RKO (cell line): ENCODE measurements around the gene GPR155.

Source experiments
- DNase-seq: peaks from one replicate; pipeline ENCODE4 v3.0.0-alpha.2; 2016; ENCODE audit warnings: low spot score

The GPR155 gene, protein sequence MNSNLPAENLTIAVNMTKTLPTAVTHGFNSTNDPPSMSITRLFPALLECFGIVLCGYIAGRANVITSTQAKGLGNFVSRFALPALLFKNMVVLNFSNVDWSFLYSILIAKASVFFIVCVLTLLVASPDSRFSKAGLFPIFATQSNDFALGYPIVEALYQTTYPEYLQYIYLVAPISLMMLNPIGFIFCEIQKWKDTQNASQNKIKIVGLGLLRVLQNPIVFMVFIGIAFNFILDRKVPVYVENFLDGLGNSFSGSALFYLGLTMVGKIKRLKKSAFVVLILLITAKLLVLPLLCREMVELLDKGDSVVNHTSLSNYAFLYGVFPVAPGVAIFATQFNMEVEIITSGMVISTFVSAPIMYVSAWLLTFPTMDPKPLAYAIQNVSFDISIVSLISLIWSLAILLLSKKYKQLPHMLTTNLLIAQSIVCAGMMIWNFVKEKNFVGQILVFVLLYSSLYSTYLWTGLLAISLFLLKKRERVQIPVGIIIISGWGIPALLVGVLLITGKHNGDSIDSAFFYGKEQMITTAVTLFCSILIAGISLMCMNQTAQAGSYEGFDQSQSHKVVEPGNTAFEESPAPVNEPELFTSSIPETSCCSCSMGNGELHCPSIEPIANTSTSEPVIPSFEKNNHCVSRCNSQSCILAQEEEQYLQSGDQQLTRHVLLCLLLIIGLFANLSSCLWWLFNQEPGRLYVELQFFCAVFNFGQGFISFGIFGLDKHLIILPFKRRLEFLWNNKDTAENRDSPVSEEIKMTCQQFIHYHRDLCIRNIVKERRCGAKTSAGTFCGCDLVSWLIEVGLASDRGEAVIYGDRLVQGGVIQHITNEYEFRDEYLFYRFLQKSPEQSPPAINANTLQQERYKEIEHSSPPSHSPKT

DNA sequence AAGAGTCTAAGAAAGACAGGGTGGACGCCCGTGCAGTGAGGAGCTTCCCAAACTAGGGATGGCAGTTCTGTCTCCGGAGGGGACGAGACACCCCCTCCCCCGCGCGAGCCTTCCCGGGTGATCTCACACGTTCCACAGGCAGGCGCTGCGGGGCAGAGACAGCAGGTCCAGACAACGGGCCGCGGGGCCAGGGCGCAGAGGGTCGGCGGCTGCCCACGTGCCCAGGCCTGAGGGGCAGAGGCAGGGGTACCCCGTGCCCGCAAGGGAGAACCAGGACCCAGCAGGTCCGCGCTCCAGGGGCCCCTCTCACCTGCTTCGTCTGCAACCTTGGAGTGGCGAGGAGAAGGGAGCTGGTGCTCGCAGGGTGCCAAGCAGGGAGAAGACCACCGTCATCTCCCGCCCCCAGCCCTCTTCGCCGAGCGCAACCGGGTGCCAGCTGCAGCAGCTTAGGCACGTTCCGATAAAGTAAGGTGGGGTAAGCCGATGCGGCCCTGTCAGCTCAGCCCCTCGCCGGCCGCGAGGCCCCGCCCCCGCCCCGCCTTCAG, at the start of gene GPR155:
Gene GPR155, minus strand, starts transcription at position 467 of the 545 bp plus-strand sequence. CDS start 5,073 bp downstream, outside the sequence.
- peak; percentile 65 for DNase-seq

DNA sequence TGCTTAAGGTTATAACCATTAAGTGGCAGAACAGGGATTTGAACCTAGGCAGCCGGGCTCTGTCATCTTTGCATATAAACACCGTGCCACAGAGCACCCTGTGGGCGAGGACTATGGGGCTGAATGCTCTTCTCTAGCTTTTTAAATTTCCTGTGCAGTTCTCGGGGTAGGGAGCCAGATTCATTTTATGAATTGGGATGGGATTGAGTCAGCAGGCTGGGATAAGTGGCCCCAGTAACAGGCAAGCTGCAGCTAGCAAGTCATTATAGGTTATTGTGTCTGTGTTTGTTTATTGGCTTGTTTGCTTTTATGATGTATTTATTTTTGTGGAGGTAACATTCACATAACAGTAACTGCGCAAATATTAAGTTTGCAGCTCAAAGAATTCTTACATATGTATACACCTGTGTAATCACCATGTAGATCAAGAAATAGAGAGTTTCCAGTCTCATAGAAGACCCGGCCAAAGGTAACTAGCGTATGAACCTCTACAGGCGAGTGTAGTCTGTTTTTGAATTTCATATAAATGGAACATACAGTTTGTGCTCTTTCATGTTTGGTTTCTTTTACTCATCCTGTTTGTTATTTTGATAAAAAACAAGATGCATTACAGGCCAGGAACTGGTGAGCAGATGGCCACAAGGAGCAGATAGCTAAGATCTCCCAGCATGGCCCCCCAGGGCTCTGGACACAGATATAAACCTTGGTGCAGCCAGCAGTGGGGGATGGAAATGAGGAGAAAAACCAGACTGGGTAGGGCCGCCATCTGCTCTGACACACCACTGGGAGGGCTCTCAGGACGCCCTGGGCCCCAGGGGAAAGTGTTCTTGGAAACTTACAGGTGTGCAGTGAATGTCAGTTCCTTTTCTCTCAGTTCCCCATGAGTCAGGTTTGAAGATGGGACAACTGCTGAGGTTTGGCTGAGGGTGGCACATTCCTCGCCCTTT, 49.2 kb upstream of the GPR155 start:
- no peak for DNase-seq

- DNase-seq, result no peak
Measured at GRCh38 chr2:174535083-174535482, 48.3 kb upstream of the GPR155 start.

GRCh38 chr2:174529916-174530315, 43.1 kb upstream of the GPR155 start:
- no peak for DNase-seq

DNA sequence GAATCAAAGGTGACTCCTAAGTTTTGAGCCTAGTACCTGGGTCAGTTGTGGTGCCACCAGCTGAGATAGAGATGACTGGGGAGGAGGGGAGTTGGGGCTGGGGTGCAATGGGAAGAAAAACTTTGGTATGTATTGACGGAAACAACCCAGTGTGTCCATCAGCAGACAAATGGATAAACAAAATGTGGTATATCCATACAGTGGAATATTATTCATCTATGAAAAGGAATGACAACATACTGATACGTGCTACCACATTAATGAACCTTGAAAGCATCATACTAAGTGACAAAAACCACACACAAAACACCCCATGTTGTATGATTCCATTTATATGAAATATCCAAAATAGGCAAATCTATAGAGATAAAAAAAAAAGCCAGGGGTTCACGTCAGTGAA, 41.1 kb upstream of the GPR155 start:
- no peak for DNase-seq

- DNase-seq, result no peak
Measured at GRCh38 chr2:174527101-174527721, 40.4 kb upstream of the GPR155 start.

GRCh38 chr2:174524527-174524926, 37.7 kb upstream of the GPR155 start:
- DNase-seq, result no peak

GRCh38 chr2:174522553-174522952, 35.7 kb upstream of the GPR155 start:
- DNase-seq, result peak; percentile 34

GRCh38 chr2:174518395-174518794, 31.6 kb upstream of the GPR155 start:
- DNase-seq, result no peak

DNA sequence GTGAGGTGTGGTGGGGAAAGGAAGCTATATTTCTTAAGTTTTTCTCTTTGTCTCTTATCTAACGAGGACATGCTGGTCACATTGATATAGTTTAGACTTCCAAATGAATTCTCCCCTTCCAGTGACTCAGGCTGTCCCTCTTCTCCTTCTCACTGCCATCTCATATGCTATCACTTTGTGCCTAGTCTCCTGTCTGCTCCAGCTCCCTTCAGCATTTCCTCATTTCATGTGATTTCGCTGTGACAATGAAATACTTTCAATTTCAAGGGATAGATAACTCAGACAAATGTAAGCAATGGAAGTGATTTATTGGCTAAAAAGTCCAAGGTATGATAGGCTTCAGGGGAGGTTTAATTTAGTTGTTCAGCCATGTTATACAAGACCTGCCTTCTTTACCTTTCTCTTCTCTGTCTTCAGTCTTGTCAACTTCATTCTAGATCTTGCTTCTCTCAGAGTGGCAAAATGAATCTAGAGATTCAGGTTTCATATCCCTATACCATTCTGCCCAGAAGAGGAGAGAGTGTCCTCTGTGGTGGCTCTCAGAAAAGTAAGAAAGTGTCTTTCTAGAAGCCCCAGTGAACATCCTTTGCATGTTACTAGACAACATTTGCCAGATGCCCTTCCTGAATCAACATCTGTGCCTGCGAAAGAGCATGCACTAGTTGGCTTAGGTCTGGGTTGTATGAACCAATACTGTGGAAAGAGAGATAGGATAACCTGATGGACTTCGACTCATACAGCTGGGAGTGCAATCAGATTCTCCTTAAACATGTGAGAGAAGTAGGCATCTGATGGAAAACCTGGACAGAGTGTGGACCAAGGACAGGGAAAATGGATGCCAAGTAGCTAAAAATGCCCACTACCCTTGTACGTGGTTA, 29.9 kb upstream of the GPR155 start:
- DNase-seq, result no peak

- DNase-seq, result no peak
Measured at GRCh38 chr2:174512345-174512744, 25.5 kb upstream of the GPR155 start.

DNA sequence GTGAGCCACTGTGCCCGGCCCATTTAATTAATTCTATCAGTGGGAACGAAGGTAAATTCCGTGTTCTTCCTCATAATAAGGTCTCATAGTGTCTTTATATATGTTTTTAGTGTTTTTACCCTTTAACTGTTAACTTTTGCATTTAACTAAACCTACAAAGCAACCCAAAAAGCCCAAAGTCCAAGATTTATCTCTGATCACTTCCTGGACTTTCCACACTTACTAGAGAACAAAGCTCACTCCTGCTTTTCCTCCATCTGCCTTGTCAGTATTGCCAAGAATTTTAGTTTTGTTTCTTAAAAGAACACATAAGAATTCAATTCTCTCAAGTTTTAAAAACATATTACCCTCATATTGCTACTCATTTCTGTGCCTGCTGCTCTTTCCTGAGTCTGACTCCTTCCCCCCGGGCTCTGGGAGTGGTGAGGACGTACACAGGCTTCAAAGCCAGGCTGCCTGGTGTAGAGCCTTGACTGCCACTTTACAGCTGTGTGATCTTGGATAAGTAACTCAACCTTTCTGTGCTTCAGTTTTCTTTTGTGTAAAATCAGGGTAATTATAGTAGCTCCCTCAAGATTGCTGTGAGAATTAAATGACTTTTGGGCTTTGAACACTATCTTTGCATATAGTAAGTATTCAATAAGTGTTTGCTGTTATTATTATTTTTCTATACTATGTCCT, 24.9 kb upstream of the GPR155 start:
- no peak for DNase-seq

GRCh38 chr2:174510583-174511189, 23.9 kb upstream of the GPR155 start:
- DNase-seq, result peak; percentile 35

- no peak for DNase-seq
Measured at GRCh38 chr2:174503161-174503809, 16.5 kb upstream of the GPR155 start.

GRCh38 chr2:174499371-174499770, 12.5 kb upstream of the GPR155 start:
- no peak for DNase-seq

- DNase-seq, result no peak
Measured at GRCh38 chr2:174495365-174496012, 8.7 kb upstream of the GPR155 start.

DNA sequence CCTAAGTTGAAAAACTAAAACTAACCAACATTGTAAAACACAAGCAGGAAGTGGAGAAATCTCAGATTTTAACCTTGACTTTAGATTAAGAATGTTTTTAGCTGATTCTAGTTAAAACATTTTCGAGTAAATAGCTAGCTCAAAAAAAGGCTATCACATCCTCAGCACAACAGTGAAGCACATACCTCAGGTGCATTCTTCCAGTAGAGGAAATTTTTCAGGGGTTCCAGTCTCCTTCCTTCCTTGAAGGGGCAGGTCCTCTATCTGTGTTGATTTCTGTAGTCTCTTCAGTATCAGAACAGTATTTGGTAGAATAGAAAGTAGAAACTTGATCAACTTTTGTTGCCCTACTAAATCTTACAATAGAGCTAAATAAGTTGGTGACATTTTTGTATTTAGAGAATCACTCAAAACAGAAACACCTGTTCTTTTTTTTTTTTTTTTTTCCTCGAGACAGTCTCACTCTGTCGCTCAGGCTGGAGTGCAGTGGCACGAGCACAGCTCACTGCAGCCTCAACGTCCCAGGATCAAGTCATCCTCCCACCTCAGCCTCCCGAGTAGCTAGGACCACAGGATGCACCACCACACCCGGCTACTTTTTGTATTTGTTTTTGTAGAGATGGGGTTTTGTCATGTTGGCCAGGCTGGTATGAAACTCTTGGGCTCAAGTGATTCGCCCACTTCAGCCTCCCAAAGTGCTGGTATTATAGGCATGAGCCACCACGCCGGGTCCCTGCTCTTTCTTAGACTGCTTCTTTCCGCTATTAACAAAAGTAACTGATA, 6.9 kb upstream of the GPR155 start:
- DNase-seq, result no peak
